Measurements from ENCODE around the gene PEAR1.

PEAR1 gene

GRCh38 chr1:156893048-156893953, at the start of gene PEAR1:
Gene PEAR1, plus strand, starts transcription at chr1:156893718. Its CDS starts 10,209 bp downstream, at chr1:156903927.
- DNase-seq: no peak

- DNase-seq: no peak
Measured at GRCh38 chr1:156844102-156844501, 49.4 kb upstream of the PEAR1 start.

- no peak for DNase-seq
Measured at GRCh38 chr1:156844638-156845037, 48.9 kb upstream of the PEAR1 start.

DNA sequence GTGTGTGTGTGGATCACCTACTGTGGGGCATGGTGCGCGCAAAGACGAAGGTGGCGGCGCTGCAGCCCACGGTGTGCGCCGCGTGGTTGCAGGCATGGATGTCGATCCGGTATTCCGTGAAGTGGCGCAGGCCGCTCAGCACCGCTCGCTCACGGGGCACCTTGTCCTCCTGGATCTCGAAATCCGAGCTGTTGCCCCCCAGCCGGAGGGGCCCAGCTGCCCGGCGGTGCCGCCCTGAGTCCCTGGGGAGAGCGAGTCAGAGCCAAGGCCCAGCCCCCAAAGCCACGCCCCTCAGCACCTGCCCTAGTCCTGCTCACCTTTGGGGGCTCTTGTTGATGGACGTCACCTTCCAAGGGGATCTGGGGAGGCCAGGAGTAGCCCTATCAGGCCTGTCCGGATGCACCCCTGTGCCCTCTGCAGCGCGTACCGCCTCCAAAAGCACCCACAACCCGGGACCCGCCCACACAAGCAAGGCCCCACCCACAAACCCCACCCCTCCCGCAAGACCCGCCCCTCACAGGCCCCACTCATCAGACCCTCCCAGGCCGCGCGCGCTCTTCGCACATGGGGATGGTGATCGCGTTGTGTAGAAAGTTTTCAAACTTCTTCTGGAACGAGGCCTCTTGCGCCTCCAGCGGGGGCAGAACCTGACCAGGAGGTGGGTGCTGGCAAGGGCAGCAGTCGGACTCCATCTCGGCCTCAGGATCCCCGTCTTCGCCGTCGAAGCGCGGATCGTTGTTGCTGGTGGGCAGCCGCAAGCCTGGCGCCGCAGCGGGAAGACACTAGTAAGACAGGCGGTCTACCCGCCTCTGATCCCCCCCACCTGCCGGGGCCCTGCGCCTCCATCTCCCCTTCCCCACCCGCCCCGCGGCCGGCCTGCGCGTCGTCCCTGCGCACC, 48.2 kb upstream of the PEAR1 start:
- DNase-seq: no peak

DNA sequence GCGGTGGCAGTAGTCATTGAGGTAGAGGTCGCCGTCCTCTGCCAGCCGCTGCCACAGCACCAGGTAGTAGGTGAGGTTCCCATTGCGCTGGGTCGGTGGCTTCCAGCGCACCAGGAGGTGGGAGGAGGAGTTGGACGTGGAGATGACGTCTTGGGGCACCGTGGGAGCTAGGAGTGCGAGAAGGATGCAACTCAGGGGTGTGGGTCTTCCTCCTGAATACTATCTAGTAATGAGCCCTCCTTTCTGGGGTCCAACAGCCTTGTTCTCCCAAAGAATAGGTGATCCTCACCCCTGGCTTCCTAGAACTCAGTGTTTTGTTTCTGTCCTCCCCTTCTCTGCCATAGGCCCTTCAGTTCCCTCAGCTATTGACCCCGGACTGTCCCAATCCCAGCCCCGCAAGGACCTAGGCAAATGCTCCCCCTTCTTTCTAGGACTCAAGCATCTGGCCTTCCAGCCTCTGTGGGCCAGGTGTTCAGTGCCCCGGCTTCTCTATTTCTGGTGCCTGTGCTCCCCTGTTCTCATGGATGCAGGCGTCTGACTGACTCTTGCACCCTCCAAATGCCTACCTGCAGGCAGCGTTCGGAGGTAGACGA, 47.5 kb upstream of the PEAR1 start:
- DNase-seq: no peak

GRCh38 chr1:156846643-156847042, 46.9 kb upstream of the PEAR1 start:
- DNase-seq: no peak

DNA sequence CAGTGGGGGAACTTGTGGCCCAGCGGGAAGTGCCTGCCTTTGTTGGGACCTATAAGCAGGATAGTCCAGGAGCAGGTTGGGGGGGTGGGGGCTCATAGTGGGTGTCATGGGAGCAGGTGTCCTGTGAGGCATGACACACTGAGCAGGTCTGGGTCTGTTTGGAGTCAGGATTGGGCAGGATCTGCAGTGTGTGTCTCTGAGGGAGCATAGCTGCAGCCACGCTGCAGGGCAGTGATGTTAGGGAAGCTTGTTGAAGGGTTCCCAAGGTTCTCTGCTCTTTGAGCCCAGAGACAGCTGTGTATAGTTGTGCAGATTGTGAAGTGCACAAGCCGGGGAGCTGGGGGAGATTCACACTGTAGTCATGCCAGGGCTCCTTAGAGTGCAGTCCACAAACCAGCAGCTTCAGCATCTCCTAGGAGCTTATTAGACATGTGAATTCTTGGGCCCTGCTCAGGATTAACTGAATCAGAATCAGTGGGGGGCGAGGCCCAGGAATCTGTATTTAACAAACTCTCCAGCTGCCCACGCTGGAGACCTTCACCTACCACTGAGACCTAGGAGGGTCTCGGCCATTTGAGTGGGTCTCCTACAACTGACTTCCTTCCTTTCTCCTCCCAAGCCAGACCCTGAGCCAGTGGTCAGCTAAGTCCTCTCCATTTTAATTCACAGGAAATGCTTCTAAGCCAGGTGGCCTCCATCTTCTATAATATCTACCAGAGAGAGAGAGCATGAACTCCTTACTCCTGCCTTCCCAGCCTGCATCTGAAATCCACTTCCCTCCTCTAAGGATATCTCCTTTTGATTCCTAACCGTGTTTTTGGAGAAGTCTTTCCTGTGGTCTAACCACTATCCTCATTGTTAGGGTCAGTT, 45.7 kb upstream of the PEAR1 start:
- DNase-seq: no peak

- no peak for DNase-seq
Measured at GRCh38 chr1:156848461-156849150, 44.9 kb upstream of the PEAR1 start.

- no peak for DNase-seq
Measured at GRCh38 chr1:156849151-156849496, 44.4 kb upstream of the PEAR1 start.

DNA sequence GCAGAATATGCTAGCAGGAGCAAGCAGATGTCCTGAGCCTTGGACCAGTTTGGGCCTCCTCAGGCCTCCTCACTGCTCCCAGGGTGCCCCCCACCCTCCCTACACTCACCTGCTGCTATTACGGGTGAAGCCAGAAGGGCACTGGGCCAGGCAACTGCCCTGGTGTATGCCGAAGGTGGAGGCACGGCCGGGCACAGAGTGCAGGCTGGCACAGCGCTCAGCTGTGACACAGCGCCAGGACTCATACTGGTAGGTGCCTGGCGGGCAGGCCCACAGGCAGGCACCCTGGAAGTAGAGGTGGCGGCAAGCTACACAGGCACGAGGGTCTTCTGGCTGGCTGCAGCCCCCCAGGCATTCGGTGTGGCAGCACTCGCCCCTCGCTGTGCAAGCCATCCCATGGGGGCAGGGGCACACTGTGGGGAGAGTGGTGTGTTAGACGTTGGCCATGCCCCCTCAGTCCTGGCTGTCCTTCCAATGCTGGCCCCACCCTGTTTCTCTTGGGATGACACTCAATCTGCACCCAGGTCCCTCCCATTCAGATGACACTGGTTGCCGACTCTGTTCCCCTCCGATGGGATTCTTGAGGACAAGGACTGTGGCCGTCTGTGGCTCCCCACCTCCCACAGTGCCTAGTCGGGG, 41.6 kb upstream of the PEAR1 start:
- DNase-seq: no peak

- DNase-seq: peak; percentile 81
Measured at GRCh38 chr1:156852418-156852874, 41.1 kb upstream of the PEAR1 start.

DNA sequence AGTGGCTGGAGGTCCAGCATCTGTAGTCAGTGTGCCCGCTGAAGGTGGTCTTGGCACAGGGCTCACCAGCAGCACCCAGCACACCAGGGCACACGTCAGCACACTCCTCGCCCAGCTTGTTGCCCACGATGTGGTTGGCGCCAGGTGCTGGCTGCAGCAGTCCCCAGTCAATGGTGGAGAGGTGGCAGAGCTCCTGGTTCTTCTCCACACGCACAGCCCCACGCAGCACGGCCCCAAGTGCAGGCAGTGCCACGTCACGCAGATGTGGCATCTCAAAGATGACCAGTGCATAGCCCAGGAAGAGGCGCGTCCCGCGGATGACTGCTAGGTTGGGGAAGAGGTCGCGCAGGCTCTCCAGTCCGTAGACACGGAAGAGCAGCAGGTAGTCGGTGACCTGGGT, 39.8 kb upstream of the PEAR1 start:
- DNase-seq: no peak

GRCh38 chr1:156854634-156855033, 38.9 kb upstream of the PEAR1 start:
- DNase-seq: no peak

DNA sequence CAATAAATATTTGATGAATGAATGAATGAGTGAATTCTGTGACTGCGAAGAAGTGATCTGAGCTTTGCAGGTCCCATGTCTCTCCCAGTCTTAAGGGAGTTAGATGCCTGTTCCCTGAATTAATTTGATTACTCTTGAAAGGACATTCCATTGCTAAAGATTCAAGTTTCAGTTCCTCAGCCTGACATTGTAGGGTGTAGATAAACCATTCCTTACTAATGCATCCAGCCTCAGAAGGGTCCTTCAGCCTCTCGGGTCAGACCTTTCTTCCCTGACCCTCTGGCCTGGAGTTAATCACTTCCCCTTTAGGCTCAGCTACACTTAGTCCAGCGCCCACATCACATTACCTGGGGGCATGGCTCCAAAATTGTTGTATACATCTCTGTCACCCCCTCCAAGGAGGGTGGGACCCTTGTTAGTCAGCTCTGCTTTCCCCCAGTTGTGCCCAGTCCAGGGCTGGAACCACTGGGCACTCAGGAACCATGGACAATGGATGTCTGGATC, 37.2 kb upstream of the PEAR1 start:
- no peak for DNase-seq

DNA sequence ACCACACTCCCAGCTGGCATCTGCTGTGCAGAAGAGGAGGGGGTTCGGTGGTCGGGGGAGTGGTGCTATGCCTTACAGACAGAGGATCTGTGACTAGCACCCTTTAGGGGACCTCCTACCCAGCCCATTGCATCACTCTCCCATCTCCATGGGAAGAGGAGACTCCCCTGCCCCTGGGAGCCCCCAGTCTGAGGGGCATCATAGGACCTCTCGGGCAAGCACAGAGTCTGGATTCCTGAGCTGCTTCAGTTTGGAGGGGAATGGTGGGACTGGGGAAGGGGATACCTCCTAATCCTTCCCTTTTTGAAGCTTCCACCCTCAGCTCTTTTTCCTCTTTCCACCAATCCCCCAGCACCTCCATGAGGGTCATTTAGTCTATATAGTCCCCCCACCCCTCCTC, 36.0 kb upstream of the PEAR1 start:
- DNase-seq: no peak

GRCh38 chr1:156858555-156858956, 35.0 kb upstream of the PEAR1 start:
- DNase-seq: no peak

GRCh38 chr1:156858959-156859522, 34.5 kb upstream of the PEAR1 start, which contains the start of gene INSRR:
Gene INSRR, minus strand, starts transcription at chr1:156859117. Its CDS starts 496 bp downstream, at chr1:156858621.
- DNase-seq: no peak

DNA sequence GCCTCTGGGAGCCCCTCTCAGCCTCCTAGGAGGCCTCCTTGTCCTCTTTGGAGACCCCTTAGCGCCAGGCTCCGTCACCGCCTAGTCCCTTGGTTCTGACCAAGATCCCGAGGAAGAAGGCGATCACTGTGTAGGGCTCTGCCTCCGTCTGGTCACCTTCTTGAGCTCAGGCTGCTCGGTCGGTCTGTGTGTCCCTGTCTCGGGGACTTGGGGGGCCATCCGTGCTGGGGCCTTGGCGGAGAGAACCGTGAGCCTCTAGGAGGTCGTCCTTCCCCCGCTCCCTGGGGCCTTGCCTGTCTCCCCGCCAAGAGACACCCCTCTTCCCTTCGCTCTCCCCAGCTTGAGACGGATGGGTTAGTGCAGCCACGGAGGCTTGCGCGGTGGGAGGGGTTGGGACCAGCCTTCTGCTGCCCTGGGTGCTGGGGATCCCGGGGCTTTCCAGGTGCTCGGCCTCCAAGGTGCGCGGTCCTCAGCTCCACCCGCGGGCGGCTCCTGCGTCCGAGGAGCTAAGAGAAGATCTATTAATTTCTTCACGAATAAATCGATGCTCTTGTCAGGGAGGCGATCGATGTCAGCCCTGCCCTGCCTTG, 33.9 kb upstream of the PEAR1 start:
- DNase-seq: no peak

DNA sequence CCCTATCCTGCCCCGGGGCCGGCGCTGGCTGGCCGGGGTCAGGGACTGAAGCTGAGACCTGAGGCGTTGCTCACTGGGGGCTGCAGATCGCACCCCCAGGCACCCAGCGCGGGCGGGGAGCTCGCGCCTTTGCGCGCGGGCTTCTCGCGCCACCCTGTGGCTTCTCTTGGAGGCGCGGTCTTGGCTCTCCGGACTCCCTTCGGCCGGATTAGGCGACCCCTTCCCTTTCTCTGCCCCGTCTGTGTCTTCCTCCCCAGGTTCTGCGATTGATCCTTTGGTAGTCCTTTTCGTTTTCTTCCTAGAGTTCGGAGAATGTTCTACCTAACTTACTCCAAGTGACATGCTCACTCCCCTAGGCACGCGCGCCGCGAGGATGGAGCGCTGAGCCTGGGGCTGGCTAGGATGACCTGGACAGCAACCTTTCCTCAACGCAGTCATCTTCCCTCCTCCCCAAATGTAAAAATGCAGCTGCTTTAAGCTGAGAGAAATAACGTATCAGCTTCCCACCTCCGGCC, 33.3 kb upstream of the PEAR1 start:
- peak; percentile 21 for DNase-seq

Data from DMS79 (cell line).